GM19025 (cell line): ENCODE measurements around the gene XKR7.
A peak's percentile ranks its signal among the peaks of the same experiment; 100 is the strongest.

Experiments
- ATAC-seq: cut with Tn5 transposase; IDR thresholded peaks from one replicate; pipeline ENCODE4 v1.9.1; 2021; ENCODE audit warnings: mild to moderate bottlenecking, low read depth, moderate library complexity; ENCODE audit not compliant: unreplicated experiment

The XKR7 gene

DNA sequence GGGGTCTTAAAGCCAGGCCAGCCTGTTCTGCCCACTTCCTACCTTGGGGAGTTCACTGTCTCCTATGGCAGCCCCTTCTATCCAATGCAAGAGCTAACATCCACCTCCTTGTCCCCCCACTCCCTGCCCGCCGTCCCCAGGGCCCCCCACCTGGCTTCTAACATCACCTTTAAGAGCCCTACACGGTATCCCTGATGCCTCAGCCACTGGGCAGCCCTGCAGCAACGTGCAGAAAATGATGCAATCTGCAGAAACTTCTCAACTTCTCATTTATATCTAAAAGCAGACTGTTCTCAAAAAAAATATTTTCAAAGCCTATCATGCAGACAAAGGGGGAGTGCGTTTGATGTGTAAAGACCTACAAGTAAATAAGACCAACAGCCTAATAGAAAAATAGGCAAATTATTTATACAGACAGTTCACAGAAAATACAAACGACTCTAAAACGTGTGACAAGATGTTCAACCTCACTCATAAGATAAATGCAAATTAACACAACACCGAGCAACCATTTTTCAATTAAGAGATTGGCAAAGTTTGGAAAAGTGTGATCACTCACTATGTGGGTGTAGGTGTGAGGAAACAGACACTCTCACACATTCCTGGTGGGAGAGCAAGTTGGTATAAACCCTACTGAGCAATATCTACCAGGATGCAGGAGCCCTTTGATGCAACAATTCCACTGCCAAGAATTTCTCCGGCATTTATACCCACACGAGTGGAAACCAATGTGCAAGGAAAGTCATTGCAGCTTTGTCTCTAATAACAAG is 69.0 kb downstream of the XKR7 start:
- no peak for ATAC-seq

DNA sequence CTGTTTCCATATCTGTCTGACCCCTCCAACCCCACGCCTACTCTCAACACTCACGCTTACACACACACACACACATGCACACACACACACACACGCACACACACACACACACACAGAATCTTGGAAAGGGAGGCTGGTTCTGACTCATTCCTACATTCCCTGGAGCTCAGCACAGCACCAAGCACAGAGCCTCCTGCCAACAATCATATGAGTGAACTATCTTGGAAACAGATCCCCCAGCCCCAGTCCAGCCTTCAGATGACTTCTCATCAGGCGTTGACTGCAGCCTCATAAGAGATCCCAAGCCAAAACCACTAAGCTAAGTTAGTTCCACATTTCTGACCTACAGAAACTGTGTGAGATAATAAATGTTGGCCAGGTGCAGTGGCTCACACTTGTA is 70.0 kb downstream of the XKR7 start:
- no peak for ATAC-seq

DNA sequence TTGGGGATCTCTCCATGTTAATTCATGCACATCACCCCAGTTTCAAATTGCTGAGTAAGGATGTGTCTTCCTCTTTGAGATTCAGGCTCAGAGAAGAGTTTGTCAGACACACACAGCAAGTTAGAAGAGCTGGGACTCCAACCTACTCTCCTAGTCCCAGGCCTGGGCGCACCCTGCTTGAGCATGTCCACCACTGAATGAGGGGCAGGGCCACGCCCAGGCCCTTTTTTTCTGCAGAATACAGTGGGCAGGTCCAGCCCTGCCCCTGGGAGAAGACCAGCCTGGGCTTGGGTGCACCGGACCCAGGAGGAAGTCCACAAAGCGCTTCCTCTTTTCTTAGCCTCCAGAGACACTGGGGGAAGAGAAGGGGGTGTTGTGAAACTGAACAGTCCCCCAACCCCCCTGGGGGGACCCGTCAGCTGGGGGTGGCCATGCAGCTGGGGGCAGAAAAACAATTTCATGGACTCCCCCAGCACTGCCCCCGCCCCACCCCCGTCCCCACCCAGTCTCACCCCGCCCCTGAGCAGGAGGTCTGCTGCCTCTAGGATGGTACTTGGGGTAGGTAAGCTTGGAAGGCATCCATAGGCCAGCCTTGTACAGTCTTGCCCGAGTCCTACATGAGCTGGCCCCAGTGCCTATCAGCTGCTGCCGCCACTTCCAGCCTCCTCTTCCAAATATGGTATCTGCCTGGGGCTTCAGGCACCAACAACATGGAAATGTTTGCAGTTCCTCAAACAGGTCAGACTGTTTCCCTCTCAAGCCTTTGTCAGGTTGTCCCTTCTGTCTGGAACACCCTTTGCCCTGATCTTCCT is 72.4 kb downstream of the XKR7 start:
- peak; percentile 51 for ATAC-seq

DNA sequence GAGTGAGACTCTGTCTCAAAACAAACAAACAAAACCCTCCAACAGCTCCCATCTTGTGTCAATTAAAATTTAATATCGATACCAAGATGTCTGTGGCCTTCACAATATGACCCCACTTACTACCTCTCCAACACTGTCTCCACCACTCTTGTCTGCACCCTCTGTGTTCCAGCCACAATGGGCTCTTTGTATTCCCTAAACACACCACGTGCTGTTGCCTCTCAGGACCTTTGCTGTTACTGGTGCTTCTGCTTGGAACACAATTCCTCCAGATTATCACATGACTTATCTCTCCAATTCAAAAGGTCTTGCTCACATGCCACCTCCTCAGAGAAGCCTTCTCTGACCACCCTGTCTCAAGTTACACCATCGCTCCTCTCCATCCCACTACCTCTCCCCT is 78.0 kb downstream of the XKR7 start:
- ATAC-seq = no peak

DNA sequence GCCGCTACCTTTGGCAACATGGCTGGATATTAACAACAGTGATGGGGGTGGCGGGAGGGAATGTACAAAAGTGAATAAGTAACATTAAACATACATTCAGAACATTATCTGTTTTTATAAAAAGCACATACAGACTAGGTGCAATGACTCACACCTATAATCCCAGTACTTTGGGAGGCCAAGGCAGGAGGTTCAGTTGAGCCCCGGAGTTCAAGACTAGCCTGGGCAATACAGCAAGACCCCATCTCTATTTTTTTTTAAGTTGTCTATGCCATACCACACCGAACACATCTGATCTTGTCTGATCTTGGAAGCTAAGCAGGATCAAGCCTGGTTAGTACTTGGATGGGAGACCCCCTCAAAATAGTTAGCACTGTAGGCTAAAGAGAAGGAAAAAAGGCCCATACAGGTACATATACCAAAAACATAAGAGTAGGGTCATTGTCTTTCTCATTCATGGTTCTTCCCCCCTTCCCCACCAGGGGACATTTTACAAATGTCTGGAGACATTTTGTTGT is 82.4 kb downstream of the XKR7 start:
- no peak for ATAC-seq

DNA sequence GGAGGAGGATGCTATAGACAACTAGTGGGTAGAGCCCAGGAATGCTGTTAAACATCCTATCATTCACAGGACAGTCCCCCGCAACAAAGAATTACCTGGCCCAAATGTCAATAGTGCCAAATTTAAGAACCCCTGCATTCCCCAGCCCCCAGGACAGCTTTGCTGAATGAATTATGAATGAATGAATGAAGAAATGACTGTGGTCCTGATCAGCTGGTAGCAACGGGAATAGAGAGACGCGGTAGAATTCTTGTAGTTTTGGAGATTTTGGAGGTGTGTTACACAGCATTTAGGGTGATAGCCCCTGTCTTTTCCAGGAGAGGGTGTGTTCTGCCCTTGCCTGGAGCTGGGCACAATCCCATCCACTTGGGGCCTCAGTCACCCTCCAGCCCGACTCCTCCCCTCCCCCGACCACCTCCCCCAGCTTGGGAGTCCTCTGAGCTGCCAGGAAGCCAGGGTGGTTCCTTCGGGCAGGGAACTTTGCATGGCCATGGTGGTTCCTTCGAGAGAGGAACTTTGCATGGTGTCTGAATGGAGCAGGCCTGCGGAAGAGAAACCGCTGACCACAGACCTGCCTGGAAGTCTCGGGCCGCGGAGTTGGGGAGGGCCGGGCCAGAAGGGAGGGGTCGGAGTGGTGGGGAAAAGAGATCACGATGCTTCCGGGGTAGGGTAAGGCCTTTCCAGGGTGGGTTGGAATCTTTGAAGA is 83.1 kb downstream of the XKR7 start:
- no peak for ATAC-seq

DNA sequence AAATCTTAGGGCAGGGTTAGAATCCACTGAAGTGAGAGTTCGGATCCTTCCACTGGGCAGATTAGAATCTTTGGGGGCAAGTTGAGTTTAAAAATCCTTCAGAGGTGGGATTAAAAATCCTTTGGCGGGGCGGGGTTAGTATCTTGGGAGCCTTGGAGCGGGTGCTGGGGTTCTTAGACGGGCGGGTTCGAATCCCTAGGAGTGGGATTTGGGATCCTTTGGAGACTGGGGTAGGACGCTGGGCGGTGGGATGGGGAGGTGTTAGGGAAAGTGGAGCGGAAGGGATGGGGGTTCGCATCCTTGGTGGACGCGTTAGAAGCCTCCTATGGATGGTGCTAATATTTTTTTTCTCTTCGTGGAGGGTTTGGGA is 83.8 kb downstream of the XKR7 start:
- no peak for ATAC-seq

DNA sequence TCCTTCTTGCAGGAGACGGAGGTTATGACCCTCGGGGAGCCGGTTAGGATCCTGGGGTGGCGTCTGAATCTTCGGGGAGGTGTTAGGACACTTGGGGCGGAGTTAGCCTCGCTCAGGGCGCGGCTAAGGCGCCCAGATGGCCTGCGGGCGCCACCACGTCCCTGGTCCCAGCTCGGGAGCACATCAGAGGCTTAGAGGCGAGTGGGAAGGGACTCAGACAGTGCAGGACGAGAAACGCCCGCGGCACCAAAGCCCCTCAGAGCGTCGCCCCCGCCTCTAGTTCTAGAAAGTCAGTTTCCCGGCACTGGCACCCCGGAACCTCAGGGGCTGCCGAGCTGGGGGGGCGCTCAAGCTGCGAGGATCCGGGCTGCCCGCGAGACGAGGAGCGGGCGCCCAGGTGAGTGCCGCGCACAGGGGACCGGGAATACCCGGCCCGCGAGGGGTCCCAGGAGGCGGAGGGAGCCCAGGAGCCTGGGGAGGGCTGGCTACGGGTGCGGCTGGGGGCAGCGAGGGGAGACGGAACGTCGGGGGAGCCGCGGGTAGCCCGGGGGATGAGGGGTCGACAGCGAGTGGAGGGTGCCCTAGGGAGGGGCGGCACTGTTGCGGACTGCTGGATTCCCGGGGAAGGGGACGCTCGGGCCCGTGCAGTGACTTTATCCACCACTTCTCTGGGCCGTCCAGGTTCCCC is 84.3 kb downstream of the XKR7 start, which contains the start of gene HCK:
TSS of gene HCK (plus strand) at position 153 of the 688 bp plus-strand sequence.
- ATAC-seq = no peak

DNA sequence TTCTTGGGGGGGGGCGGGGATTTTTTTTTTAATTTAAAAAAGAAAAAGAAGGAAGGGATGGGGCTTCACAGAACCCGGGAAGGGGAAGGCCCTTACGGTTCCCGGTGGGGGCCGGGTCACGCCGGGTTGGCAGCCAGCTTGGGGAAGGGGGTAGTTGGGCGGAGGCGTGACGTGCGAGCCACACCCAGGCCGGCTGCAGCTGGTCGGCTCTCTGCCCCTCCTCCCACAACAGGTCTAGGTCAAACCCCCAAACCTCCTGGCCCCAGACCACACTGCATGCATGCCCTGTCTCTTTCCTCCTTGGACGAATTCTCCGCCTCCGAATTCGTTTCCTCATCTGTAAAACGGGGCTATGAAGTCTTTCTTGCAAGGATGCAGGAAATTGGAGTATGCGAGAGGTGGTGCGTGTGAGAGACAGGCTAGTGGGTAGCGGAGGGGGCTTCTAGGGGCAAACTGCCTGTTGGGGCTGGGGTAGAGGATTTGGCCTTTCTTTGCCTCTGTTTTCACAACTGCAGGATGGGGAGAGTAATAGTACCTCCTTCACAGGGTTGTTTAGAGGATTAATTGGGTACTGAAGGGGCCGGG is 84.9 kb downstream of the XKR7 start:
- no peak for ATAC-seq
